Measurements from ENCODE around the gene GLYR1.

GLYR1 gene

DNA sequence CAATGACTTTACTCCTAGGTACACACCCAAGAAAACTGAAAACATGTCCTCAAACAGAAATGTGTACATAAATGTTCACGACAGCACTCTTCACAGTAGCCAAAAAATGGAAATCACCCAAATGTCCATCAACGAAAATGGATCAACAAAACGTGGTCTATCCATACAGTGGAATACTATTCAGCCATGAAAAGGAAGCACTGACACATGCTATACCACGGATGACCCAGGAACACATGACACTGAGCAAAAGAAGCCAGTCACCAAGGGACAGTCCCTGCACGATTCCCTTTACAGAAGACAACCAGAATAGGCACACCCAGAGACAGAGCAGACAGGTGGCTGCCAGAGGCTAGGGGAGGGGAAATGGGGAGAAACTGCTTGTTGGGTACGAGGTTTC is 91.4 kb downstream of the GLYR1 start:
- no peak for DNase-seq

GRCh38 chr16:4754865-4755264 is 92.2 kb downstream of the GLYR1 start:
- DNase-seq, result no peak

GRCh38 chr16:4753227-4753626 is 93.9 kb downstream of the GLYR1 start:
- no peak for DNase-seq

Measured in inflammatory macrophage treated with lipopolysaccharide for 1 hour (primary cell).